Measurements from ENCODE around the gene CRABP2. TPM values are rescaled to one million over a fixed set of nuclear protein-coding genes. Genes with fewer than 3 reads are reported as not detected.

Gene CRABP2
- total and polyA plus RNA-seq, 10 of the 15 experiments (the other 5 are each of a cell fraction or from before 2014, with no cell fraction given) = 0.21 to 1.3 (median 0.41) TPM

GRCh38 chr1:156664767-156665411, 40.5 kb downstream of the CRABP2 start (continued):
- TF ChIP-seq MEF2A (IDR thresholded peaks at IDR 0.05; ENCODE audit: insufficient read depth, low read depth, low read length) = peak; percentile 86
- TF ChIP-seq SMAD1 (IDR thresholded peaks at IDR 0.05; ENCODE audit: low read depth, partially characterized antibody) = no peak
- TF ChIP-seq BCL3 (IDR thresholded peaks at IDR 0.05; ENCODE audit: borderline replicate concordance, insufficient read depth, low read depth, low read length, poor library complexity, severe bottlenecking) = no peak
- TF ChIP-seq CBFB (IDR thresholded peaks at IDR 0.05; ENCODE audit: low read depth) = no peak
- TF ChIP-seq POLR2A (IDR thresholded peaks at IDR 0.05; ENCODE audit: low read depth, low read length) = peak; percentile 70
- TF ChIP-seq SMAD5 (IDR thresholded peaks at IDR 0.05; ENCODE audit: low read depth) = no peak
- TF ChIP-seq ATF2 (IDR thresholded peaks at IDR 0.05; ENCODE audit: low read length) = no peak
- TF ChIP-seq ZBTB40 (IDR thresholded peaks at IDR 0.05; ENCODE audit: borderline replicate concordance) = no peak
- no peak for TF ChIP-seq PRDM15 (CRISPR knock-in tag; IDR thresholded peaks at IDR 0.05)
- 0 out of 2 replicates have a peak, but pooled peaks have one; percentile 6 for TF ChIP-seq SPI1 (IDR thresholded peaks at IDR 0.05; ENCODE audit: borderline replicate concordance, insufficient read depth, low read depth, low read length)
- no peak for TF ChIP-seq ZNF384 (IDR thresholded peaks at IDR 0.05; ENCODE audit: borderline replicate concordance, low read depth, low read length)
- no peak for TF ChIP-seq IKZF1 (conservative IDR thresholded peaks at IDR 0.05)
- peak; percentile 46 for TF ChIP-seq MEF2B (IDR thresholded peaks at IDR 0.05; ENCODE audit: partially characterized antibody, poor library complexity, severe bottlenecking)

All from GM12878 (cell line).